B cell (primary cell): ENCODE measurements around the gene WNT3A. TPM values are rescaled to one million over a fixed set of nuclear protein-coding genes. Genes with fewer than 3 reads are reported as not detected.

Source experiments
- ATAC-seq: fragments of 200-7000 bp; cut with Tn5 transposase; one replicate; pipeline ENCODE4 v1.10.0; 2021; ENCODE audit warnings: low read depth, mild to moderate bottlenecking, moderate number of reproducible peaks, moderate library complexity
- CTCF ChIA-PET: fragments of 350-600 bp; sonication (Branson Sonifier 250); formaldehyde crosslinking; loops from one replicate; lab custom pipeline; 2021; ENCODE audit warnings: antibody characterized with exemption, inconsistent platforms; lab: Charles Lee
- POLR2A ChIA-PET: fragments of 350-600 bp; sonication (Branson Sonifier 250); formaldehyde crosslinking; loops from one replicate; lab custom pipeline; 2021; ENCODE audit warnings: antibody characterized with exemption; lab: Charles Lee
- DNase-seq: peaks from one replicate; pipeline ENCODE4 v3.0.0; 2013
- H2AFZ ChIP-seq: 2 replicates; pipeline ENCODE4 v1.6.1; 2012; ENCODE audit warnings: mild to moderate bottlenecking, low read depth, low read length; ENCODE audit not compliant: insufficient read depth, poor library complexity, severe bottlenecking
- H3K27ac ChIP-seq, 2 donors: 1 replicate in 1 of 2; 2 replicates in 1 of 2; pipeline ENCODE4 v1.5.1; 2012 to 2013; ENCODE audit warnings: low read length in 2 of 2, mild to moderate bottlenecking in 2 of 2, moderate library complexity in 1 of 2
- H3K27me3 ChIP-seq, 4 experiments: fragments of 200-600 bp in 1 of 4; sonication (generic) in 1 of 4; replicated peaks in 1 of 4; 1 replicate in 2 of 4; 2 replicates in 2 of 4; pipeline versions ENCODE4 v1.6.1 to v1.7.0; 2013 to 2016; ENCODE audit warnings: low read length in 3 of 4, mild to moderate bottlenecking in 2 of 4, mixed read lengths in 1 of 4, moderate library complexity in 1 of 4; ENCODE audit not compliant: insufficient read depth in 4 of 4, control insufficient read depth in 3 of 4; ENCODE audit errors: control extremely low read depth in 1 of 4
- H3K36me3 ChIP-seq, 2 experiments: replicated peaks in 1 of 2; 1 replicate in 1 of 2; 2 replicates in 1 of 2; pipeline versions ENCODE4 v1.6.1 to v1.7.1; 2013; ENCODE audit warnings: low read length in 1 of 2; ENCODE audit not compliant: insufficient read depth in 2 of 2, control insufficient read depth in 1 of 2; ENCODE audit errors: control extremely low read depth in 1 of 2, extremely low read depth in 1 of 2
- H3K4me1 ChIP-seq, 2 donors: fragments of 200-600 bp in 1 of 2; sonication (generic) in 1 of 2; 1 replicate in 1 of 2; 2 replicates in 1 of 2; pipeline versions ENCODE4 v1.5.1 to v1.6.1; 2013 to 2017; ENCODE audit warnings: low read length in 2 of 2; ENCODE audit not compliant: control insufficient read depth in 2 of 2, insufficient read depth in 2 of 2
- H3K4me2 ChIP-seq: replicated peaks from 2 replicates; pipeline ENCODE3; 2012; ENCODE audit warnings: mild to moderate bottlenecking, low read depth, low read length; ENCODE audit not compliant: poor library complexity, severe bottlenecking
- H3K4me3 ChIP-seq, 5 experiments: fragments of 200-600 bp in 1 of 5; sonication (generic) in 1 of 5; 1 replicate in 3 of 5; 2 replicates in 2 of 5; pipeline versions ENCODE4 v1.5.1 to v1.7.0; 2011 to 2016; ENCODE audit warnings: low read length in 4 of 5, mild to moderate bottlenecking in 4 of 5, low read depth in 2 of 5, control low read depth in 1 of 5, moderate library complexity in 1 of 5; ENCODE audit not compliant: insufficient read depth in 1 of 5; ENCODE audit errors: control extremely low read depth in 1 of 5, extremely low read depth in 1 of 5
- H3K79me2 ChIP-seq: fragments of 200-600 bp; sonication (generic); one replicate; pipeline ENCODE4 v1.6.0; 2016; ENCODE audit warnings: low read length; ENCODE audit not compliant: control insufficient read depth, insufficient read depth
- H3K9ac ChIP-seq: fragments of 200-600 bp; sonication (generic); 2 replicates; pipeline ENCODE4 v1.6.1; 2017; ENCODE audit warnings: mild to moderate bottlenecking, low read length, moderate library complexity
- H3K9me3 ChIP-seq, 3 donors: one replicate each; pipeline versions ENCODE4 v1.6.1 to v1.7.1; 2013; ENCODE audit warnings: low read length in 2 of 3; ENCODE audit not compliant: control insufficient read depth in 2 of 3, insufficient read depth in 1 of 3; ENCODE audit errors: control extremely low read depth in 1 of 3
- H4K20me1 ChIP-seq: 2 replicates; pipeline ENCODE4 v1.6.0; 2012; ENCODE audit warnings: mild to moderate bottlenecking, low read length; ENCODE audit not compliant: insufficient read depth, control insufficient read depth, poor library complexity, severe bottlenecking
- H3K27ac Mint-ChIP-seq: one replicate; pipeline ENCODE4 v1.8.0; 2021; ENCODE audit warnings: mixed read lengths
- H3K27me3 Mint-ChIP-seq: one replicate; pipeline ENCODE4 v1.8.0; 2021; ENCODE audit warnings: mixed read lengths
- H3K4me1 Mint-ChIP-seq: one replicate; pipeline ENCODE4 v1.8.0; 2021; ENCODE audit warnings: mixed read lengths
- H3K4me3 Mint-ChIP-seq: one replicate; pipeline ENCODE4 v1.8.0; 2021; ENCODE audit warnings: mixed read lengths
- H3K9me3 Mint-ChIP-seq: one replicate; pipeline ENCODE4 v1.8.0; 2022; ENCODE audit warnings: mixed read lengths; ENCODE audit not compliant: insufficient read depth
- EZH2 ChIP-seq: IDR thresholded peaks from 2 replicates; pipeline ENCODE4 v1.6.1; 2012; ENCODE audit warnings: borderline replicate concordance, low read depth, mild to moderate bottlenecking, moderate library complexity, low read length; ENCODE audit not compliant: insufficient read depth, poor library complexity, severe bottlenecking
- WGBS: methylation state at CpG from one replicate; pipeline ENCODE4 v1.1.5; 2013; ENCODE audit warnings: missing lambda C conversion rate; ENCODE audit not compliant: insufficient coverage; 5-methylcytosine and 5-hydroxymethylcytosine counted together
- intact Hi-C: fragments of 100-400 bp; cut with micrococcal nuclease; formaldehyde crosslinking; loops from one replicate; pipeline ENCODE4 v1.10.0; 2022
- polyA plus RNA-seq: library from polyadenylated mRNA; depleted of rRNA; stranded (reverse); fragments of >200 nt; gene quantifications from 2 replicates; pipeline ENCODE4 v1.2.3, GENCODE V29; 2012
- total RNA-seq, 2 donors: library from RNA; stranded (reverse); fragments of 120-200 nt in 1 of 2; gene quantifications; 1 replicate in 1 of 2; 2 replicates in 1 of 2; pipeline versions ENCODE4 v1.2.3 to v1.2.4, GENCODE V29; 2013 to 2022
- TF ChIP-seq, protein P1 (sequence below): fragments of 200-600 bp; IDR thresholded peaks from one replicate; pipeline ENCODE4 v1.8.0; 2022; ENCODE audit warnings: antibody characterized with exemption, mild to moderate bottlenecking

Gene WNT3A
- total and polyA plus RNA-seq, 2 donors (not counting 1 experiment from before 2014, with no cell fraction given): 0.03 TPM; not detected in 1

DNA sequence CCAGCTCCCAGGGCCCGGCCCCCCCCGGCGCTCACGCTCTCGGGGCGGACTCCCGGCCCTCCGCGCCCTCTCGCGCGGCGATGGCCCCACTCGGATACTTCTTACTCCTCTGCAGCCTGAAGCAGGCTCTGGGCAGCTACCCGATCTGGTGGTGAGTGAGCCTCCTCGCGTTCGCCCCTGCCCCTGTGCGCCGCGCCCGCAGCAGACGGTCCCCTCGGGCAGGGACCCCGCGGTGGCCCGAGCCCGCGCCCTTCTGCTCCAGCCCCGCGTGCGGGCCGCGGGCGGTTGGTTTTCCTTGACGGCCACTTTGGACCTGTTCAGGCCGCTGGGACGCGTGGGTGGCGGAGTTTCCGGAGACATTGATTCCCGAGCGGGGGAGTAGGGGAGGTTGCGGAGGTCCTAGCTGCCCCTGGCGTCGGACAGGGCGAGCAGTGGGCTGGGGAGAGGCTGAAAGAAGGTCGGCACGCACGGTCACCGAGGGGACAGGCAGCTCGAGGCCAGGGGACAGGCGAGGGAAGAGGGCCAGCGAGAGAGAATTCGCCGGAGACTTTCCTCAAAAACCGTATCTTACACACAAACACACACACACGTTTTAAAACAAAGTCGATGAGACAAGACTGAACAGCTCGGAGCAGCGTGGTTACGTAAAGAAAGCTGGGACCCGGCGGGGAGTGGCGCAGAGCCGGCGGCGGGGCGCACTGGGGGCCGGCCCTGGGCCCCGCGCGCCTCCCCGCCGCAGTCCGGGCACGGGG, 427 bp downstream of the WNT3A start:
- H3K36me3 ChIP-seq: no peaks in the 10 kb centered on the region
- no peaks in the 10 kb centered on the region for H4K20me1 ChIP-seq
- no peak overlapping the region for H3K27ac ChIP-seq
- no peak overlapping the region for H2AFZ ChIP-seq
- POLR2A ChIA-PET: no interaction called here
- peaks cover 0 to 59% (median 23%) of the 10 kb centered on the region in 4 experiments for H3K27me3 ChIP-seq
- no peak for TF ChIP-seq EZH2
- TF ChIP-seq, protein P1, sequence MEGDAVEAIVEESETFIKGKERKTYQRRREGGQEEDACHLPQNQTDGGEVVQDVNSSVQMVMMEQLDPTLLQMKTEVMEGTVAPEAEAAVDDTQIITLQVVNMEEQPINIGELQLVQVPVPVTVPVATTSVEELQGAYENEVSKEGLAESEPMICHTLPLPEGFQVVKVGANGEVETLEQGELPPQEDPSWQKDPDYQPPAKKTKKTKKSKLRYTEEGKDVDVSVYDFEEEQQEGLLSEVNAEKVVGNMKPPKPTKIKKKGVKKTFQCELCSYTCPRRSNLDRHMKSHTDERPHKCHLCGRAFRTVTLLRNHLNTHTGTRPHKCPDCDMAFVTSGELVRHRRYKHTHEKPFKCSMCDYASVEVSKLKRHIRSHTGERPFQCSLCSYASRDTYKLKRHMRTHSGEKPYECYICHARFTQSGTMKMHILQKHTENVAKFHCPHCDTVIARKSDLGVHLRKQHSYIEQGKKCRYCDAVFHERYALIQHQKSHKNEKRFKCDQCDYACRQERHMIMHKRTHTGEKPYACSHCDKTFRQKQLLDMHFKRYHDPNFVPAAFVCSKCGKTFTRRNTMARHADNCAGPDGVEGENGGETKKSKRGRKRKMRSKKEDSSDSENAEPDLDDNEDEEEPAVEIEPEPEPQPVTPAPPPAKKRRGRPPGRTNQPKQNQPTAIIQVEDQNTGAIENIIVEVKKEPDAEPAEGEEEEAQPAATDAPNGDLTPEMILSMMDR: no peak
- peak overlapping the region; percentile 69 for H3K4me2 ChIP-seq
- peaks cover 0 to 23% (median 0%) of the 10 kb centered on the region in 3 donors for H3K9me3 ChIP-seq
- peaks cover 41% of the 10 kb centered on the region for H3K4me1 Mint-ChIP-seq
- H3K4me3 ChIP-seq: no peak overlapping the region
- CTCF ChIA-PET: no interaction called here
- intact Hi-C loops: no loop called here
- no peak for DNase-seq
- H3K9me3 Mint-ChIP-seq: no peaks in the 10 kb centered on the region
- peak overlapping the region; percentile 32 for H3K27ac Mint-ChIP-seq
- H3K27me3 Mint-ChIP-seq: peaks cover 52% of the 10 kb centered on the region
- H3K79me2 ChIP-seq: no peaks in the 10 kb centered on the region
- H3K4me1 ChIP-seq: peaks cover 38 to 42% of the 10 kb centered on the region in 2 donors
- H3K9ac ChIP-seq: no peak overlapping the region
- no peak for ATAC-seq
- H3K4me3 Mint-ChIP-seq: peak overlapping the region; percentile 34
- WGBS: 4% methylated on average over 71 of the region's 77 CpGs

DNA sequence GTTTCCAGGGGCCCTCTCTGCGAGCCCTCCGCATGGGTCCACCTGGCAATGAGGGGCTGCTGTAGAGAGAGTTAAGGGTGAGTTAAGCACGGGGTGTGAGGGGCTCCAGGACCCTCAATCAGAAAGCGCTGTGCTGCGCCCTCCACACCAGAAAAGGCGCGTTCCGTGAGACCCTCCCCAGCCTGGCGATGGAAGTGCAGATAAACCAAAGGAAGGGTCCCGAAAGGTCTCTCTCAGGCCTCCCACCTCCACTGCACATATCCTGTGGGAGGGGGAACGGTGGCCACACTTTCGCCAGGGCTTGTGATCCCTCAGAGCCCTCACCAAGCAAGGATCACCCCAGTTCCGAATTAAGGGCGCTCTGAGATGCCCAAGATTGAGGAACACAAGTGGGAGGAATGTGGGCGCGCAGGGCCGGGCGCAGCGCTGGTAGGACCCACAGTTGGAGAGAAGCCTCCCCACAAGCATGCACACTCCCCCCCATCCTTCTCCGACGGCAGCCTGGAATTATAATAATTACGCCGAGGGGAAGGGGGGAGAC, 1.1 kb downstream of the WNT3A start:
- DNase-seq: peak; percentile 30
- Mint-ChIP-seq H3K4me1 (peaks cover 41% of the 10 kb centered on the region), H3K9me3 (no peaks in the 10 kb centered on the region), H3K4me3 (peak overlapping the region; percentile 37), H3K27ac (no peak overlapping the region), H3K27me3 (peaks cover 48% of the 10 kb centered on the region)
- Histone ChIP-seq H3K27me3 (peaks cover 0 to 57% (median 21%) of the 10 kb centered on the region in 4 experiments), H3K79me2 (no peaks in the 10 kb centered on the region), H3K4me1 (peaks cover 38 to 42% of the 10 kb centered on the region in 2 donors), H2AFZ (peak overlapping the region; percentile 85), H3K27ac (no peak overlapping the region), H3K36me3 (no peaks in the 10 kb centered on the region), H3K9me3 (peaks cover 0 to 23% (median 0%) of the 10 kb centered on the region in 3 donors), H3K4me2 (peak overlapping the region; percentile 69), H3K4me3 (no peak overlapping the region), H4K20me1 (no peaks in the 10 kb centered on the region), H3K9ac (no peak overlapping the region)
- WGBS: 6% methylated on average over 23 of the region's 23 CpGs
- no peak for TF ChIP-seq EZH2
- TF ChIP-seq, protein P1: no peak
- no peak for ATAC-seq
- ChIA-PET CTCF (no interaction called here), POLR2A (no interaction called here)
- intact Hi-C loops: no loop called here
